ENCODE data around the gene STAT1. TPM values are rescaled to one million over a fixed set of nuclear protein-coding genes. Genes with fewer than 3 reads are reported as not detected.

Gene STAT1
- total and polyA plus RNA-seq, 10 of the 15 experiments (the other 5 are each of a cell fraction or from before 2014, with no cell fraction given) = 81.8 to 398 (median 307) TPM

- in situ Hi-C loops (cut with MboI) = no loop called here
- BruUV-seq (replicated peaks) = no TSS peak
- no peak overlapping the region for H3K4me3 ChIP-seq
- 98% methylated on average over 2 of the region's 2 CpGs for WGBS (ENCODE audit: insufficient coverage, insufficient replicate concordance, low lambda C conversion rate, missing lambda C conversion rate)
- no peak for ATAC-seq
- no peaks in the 10 kb centered on the region for H4K20me1 ChIP-seq (ENCODE audit: control insufficient read depth, insufficient read depth)
- ChIA-PET POLR2A (interaction anchor here (1.3 kb wide), 1 partner anchor 56 kb away, joined by 3 read pairs; no protein-coding TSS in a partner anchor), CTCF (interaction anchor here (0.7 to 3.0 kb wide), 5 partner anchors 9 to 182 kb away, joined by 3 to 15 read pairs (median 4); no protein-coding TSS in a partner anchor), RAD21 (ENCODE audit: unreplicated experiment) (interaction anchor here (1.1 to 1.8 kb wide), 4 partner anchors 11 to 112 kb away, joined by 3 to 6 read pairs (median 4); no protein-coding TSS in a partner anchor), SMC1A (ENCODE audit: uncharacterized antibody, unreplicated experiment) (interaction anchor here (1.1 to 1.6 kb wide), 6 partner anchors 12 to 109 kb away, joined by 3 to 7 read pairs (median 4); no protein-coding TSS in a partner anchor)
- H3K27me3 ChIP-seq (replicated peaks in 1 of 2; ENCODE audit: control insufficient read depth in 2 of 2, insufficient read depth in 2 of 2, low read length in 1 of 2) = no peaks in the 10 kb centered on the region
- H2AFZ ChIP-seq (ENCODE audit: control insufficient read depth, low read depth, low read length) = no peak overlapping the region
- no peaks in the 10 kb centered on the region for H3K4me1 ChIP-seq (ENCODE audit: control insufficient read depth, insufficient read depth, low read length)
- DNase-seq (ENCODE audit: low read depth, low spot score) = no peak
- H3K9ac ChIP-seq (ENCODE audit: control insufficient read depth, insufficient read depth, low read length) = no peak overlapping the region
- intact Hi-C loops (cut with micrococcal nuclease; ENCODE audit: unreplicated experiment) = loop anchor here (5.0 kb wide), 1 partner anchor 111 kb away; no protein-coding TSS in a partner anchor
- H3K36me3 ChIP-seq (ENCODE audit: control insufficient read depth in 2 of 2, insufficient read depth in 2 of 2, low read length in 1 of 2) = peaks cover 12 to 34% of the 10 kb centered on the region in 2 experiments
- no peaks in the 10 kb centered on the region for H3K9me3 ChIP-seq (replicated peaks; ENCODE audit: control insufficient read depth, insufficient read depth, low read length)
- no peaks in the 10 kb centered on the region for H3K79me2 ChIP-seq (ENCODE audit: control insufficient read depth, insufficient read depth, low read length)
- no peak overlapping the region for H3K4me2 ChIP-seq (ENCODE audit: control insufficient read depth, insufficient read depth)
- FAIRE-seq = no peak
- no peak overlapping the region for H3K27ac ChIP-seq (ENCODE audit: control insufficient read depth, insufficient read depth)
- TF ChIP-seq ZZZ3 (IDR thresholded peaks at IDR 0.05; ENCODE audit: control insufficient read depth, insufficient read length, low read depth) = no peak
- TF ChIP-seq TAF1 (IDR thresholded peaks at IDR 0.05; ENCODE audit: borderline replicate concordance, low read depth, low read length) = no peak
- TF ChIP-seq, protein P1, sequence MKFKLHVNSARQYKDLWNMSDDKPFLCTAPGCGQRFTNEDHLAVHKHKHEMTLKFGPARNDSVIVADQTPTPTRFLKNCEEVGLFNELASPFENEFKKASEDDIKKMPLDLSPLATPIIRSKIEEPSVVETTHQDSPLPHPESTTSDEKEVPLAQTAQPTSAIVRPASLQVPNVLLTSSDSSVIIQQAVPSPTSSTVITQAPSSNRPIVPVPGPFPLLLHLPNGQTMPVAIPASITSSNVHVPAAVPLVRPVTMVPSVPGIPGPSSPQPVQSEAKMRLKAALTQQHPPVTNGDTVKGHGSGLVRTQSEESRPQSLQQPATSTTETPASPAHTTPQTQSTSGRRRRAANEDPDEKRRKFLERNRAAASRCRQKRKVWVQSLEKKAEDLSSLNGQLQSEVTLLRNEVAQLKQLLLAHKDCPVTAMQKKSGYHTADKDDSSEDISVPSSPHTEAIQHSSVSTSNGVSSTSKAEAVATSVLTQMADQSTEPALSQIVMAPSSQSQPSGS (IDR thresholded peaks at IDR 0.05; ENCODE audit: low read length) = no peak
- TF ChIP-seq, protein P2, sequence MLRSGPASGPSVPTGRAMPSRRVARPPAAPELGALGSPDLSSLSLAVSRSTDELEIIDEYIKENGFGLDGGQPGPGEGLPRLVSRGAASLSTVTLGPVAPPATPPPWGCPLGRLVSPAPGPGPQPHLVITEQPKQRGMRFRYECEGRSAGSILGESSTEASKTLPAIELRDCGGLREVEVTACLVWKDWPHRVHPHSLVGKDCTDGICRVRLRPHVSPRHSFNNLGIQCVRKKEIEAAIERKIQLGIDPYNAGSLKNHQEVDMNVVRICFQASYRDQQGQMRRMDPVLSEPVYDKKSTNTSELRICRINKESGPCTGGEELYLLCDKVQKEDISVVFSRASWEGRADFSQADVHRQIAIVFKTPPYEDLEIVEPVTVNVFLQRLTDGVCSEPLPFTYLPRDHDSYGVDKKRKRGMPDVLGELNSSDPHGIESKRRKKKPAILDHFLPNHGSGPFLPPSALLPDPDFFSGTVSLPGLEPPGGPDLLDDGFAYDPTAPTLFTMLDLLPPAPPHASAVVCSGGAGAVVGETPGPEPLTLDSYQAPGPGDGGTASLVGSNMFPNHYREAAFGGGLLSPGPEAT (IDR thresholded peaks at IDR 0.05; ENCODE audit: low read depth) = no peak
- no peak for TF ChIP-seq TCF7 (IDR thresholded peaks at IDR 0.05; ENCODE audit: borderline replicate concordance)
- TF ChIP-seq ZNF207 (IDR thresholded peaks at IDR 0.05; ENCODE audit: borderline replicate concordance) = no peak
- TF ChIP-seq ZBED1 (IDR thresholded peaks at IDR 0.05; ENCODE audit: borderline replicate concordance) = no peak
- TF ChIP-seq ZNF384 (IDR thresholded peaks at IDR 0.05; ENCODE audit: borderline replicate concordance, low read depth, low read length) = no peak
- no peak for TF ChIP-seq MEF2A (IDR thresholded peaks at IDR 0.05; ENCODE audit: insufficient read depth, low read depth, low read length)
- peak; percentile 0; the same call in 1 of the 2 replicates for TF ChIP-seq PML (IDR thresholded peaks at IDR 0.05; ENCODE audit: low read length)
- no peak for TF ChIP-seq GABPA (IDR thresholded peaks at IDR 0.05; ENCODE audit: low read depth)
- TF ChIP-seq RAD21 (IDR thresholded peaks at IDR 0.05; ENCODE audit: insufficient read depth, low read depth, low read length) = no peak
- TF ChIP-seq, protein P3, sequence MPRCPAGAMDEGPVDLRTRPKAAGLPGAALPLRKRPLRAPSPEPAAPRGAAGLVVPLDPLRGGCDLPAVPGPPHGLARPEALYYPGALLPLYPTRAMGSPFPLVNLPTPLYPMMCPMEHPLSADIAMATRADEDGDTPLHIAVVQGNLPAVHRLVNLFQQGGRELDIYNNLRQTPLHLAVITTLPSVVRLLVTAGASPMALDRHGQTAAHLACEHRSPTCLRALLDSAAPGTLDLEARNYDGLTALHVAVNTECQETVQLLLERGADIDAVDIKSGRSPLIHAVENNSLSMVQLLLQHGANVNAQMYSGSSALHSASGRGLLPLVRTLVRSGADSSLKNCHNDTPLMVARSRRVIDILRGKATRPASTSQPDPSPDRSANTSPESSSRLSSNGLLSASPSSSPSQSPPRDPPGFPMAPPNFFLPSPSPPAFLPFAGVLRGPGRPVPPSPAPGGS (IDR thresholded peaks at IDR 0.05; ENCODE audit: borderline replicate concordance, insufficient read depth, low read depth, low read length, poor library complexity, severe bottlenecking) = peak; percentile 22
- TF ChIP-seq PBX3 (IDR thresholded peaks at IDR 0.05; ENCODE audit: insufficient replicate concordance, low read depth, low read length) = no peak
- TF ChIP-seq CBX3 (IDR thresholded peaks at IDR 0.05; ENCODE audit: borderline replicate concordance, low read depth) = no peak
- no peak for TF ChIP-seq TCF12 (IDR thresholded peaks at IDR 0.05; ENCODE audit: low read depth, low read length)
- TF ChIP-seq, protein P4, sequence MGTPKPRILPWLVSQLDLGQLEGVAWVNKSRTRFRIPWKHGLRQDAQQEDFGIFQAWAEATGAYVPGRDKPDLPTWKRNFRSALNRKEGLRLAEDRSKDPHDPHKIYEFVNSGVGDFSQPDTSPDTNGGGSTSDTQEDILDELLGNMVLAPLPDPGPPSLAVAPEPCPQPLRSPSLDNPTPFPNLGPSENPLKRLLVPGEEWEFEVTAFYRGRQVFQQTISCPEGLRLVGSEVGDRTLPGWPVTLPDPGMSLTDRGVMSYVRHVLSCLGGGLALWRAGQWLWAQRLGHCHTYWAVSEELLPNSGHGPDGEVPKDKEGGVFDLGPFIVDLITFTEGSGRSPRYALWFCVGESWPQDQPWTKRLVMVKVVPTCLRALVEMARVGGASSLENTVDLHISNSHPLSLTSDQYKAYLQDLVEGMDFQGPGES (IDR thresholded peaks at IDR 0.05) = no peak
Observed at GRCh38 chr2:190963088-190963487, 50.9 kb downstream of the STAT1 start.

Data from GM12878 (cell line).